RPMI7951 (cell line): ENCODE data around the gene CAPN5. TPM values are rescaled to one million over a fixed set of nuclear protein-coding genes. Genes with fewer than 3 reads are reported as not detected.
A peak's percentile ranks its signal among the peaks of the same experiment; 100 is the strongest.

ENCODE experiments used
- DNase-seq: peaks from one replicate; pipeline ENCODE4 v3.0.0-alpha.2; 2012; ENCODE audit warnings: low read depth
- total RNA-seq: library from RNA; depleted of rRNA; stranded (reverse); fragments of >200 nt; shearing (Covaris generic); gene quantifications from 2 replicates; pipeline ENCODE4 v1.2.3, GENCODE V29; 2014

The CAPN5 gene
- total RNA-seq, 1 experiment from 2014 or later = 12.4 TPM

DNA sequence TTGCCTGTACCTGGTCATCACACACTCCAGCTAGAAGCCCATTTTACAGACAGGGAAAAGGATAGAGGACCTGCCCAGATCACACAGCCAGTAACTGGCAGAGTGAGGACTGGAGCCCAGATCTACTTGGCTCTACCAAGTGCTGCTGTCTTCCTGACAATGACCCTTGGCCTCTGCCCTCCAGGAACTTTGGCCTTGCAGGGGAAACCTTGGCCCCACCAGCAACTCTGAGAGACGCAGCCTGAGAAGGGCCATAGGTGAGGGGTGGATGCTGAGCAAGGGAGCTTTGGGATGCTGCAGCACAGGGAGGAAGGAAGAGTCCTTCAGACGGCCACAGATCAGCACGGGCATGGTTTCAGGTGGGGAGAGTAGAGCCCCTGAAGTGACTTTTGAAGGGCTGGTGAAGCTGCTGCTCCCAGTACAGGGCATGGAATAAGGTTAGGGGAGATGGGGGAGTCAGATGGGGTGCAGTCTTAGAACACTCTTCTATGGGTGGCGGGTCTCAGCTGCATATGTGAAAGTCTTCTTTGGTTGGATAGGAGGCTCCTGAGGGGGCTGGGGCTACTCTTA, 2.0 kb upstream of the CAPN5 start:
- DNase-seq = no peak

DNA sequence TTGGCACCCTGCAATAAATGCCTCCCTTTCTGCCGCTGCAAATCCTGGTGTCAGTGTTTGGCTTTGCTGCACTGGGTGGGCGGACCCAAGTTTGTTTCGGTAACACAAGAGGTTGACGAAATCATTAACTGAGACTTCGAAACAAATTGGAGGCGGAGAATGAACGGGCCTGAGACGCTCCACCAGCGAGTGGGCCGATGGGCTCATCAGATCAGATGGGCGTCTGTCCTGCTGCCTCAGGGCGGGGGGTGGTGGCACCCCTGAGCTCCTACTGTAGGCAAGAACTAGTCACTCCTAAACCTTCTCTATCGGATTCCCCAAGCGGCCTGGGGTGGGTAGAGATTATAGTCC, 918 bp upstream of the CAPN5 start:
- DNase-seq = peak; percentile 53

DNA sequence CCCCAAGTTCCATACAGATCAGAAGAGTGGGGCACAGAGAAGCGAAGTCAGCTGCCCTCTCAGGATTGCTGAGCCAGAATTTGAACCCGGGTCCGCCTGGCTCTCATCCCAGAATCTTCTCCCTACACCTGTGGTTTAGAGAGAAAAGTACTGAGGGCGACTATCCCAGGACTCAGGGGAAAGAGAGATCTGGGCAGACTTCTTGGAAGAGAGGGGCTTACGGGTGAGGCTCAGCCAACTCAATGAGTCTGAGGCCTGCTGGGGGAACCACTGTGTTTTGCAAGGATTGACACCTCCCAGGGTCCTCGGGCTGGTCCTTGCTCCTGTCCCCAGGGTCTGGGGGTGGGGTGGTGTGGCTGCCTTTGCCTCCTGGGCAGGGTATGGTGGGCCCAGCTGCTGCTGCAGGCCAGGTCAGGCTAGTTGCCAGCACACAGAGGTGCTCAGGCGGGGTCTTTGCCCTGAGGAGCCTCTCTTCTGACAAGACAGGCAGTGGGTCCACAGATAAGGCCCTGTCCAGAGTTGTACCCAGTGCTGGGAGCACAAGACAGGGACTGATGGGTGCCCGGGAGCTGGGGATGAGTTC, 1.2 kb downstream of the CAPN5 start:
- DNase-seq = no peak

DNA sequence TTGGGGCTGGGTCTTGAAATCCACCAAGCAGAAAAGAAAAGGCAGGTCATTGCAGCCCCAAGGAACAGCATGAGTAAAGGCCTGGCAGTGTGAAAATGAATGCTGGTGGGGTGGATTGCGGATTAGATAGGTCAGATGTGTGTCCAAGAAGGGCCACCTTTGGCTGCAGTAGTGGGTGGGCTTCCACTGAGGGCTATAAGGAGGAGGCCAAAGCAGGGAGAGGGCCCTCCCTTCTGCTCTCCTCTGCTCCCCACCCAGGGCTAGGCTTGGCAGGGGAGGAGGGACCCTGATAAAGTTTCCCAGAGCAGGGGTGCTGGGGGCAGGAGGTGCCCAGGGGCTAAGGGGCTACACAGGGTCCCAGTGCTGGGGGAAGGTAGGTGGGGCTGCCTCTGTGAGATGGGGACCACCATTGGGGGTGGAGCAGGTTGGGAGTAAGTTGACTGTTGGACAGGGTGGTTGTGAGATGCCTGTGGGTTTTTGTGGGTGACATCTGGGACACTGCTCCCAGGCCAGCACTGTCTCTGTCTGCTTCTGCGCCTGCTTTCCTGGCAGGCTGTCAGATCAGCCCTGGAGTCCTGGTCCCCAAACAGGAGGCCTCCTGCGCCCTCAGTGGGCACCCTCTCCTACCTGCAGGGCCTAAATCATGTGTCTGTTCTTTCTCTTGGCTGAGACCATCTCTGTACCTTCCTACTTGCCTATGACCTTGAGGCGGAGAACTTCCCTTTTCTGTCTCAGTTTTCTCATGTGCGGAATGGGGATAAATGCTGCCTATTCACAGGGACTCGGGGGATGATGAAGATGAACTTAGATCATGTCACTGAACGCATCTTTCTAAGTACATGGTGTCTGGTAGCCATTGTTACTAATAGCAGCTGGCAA, 1.9 kb downstream of the CAPN5 start:
- no peak for DNase-seq

DNA sequence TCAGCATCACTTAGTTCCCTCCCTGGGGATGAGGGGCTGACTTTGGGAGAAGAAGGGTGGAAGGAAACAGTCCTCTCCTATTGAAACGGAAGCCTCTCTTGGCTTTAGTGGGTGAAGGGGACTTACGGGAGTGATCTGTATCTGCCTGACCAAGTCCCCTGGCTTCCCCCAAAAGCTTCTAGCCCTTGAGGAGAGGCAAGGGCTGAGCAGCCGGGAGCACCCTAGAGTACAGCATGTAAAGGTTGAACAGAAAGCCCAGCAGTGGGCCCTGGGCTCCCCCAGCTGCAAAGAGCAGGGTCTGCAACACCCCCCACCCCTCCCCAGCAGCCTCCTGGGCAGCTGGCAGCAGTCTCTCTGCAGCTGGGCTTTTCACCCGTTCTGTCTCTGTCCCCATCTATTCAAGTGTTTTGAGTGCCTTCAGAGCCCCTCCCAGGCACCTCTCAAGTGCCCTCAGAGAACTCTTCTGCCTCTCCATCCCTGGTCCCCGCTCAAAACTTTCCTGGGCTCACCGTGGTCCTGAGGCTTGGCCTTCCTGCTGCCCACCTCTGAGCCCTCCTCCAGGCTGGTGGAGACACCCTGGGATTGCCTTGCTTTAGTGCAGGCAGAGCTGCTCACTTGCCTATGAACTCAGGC, 2.7 kb downstream of the CAPN5 start:
- DNase-seq = no peak

DNA sequence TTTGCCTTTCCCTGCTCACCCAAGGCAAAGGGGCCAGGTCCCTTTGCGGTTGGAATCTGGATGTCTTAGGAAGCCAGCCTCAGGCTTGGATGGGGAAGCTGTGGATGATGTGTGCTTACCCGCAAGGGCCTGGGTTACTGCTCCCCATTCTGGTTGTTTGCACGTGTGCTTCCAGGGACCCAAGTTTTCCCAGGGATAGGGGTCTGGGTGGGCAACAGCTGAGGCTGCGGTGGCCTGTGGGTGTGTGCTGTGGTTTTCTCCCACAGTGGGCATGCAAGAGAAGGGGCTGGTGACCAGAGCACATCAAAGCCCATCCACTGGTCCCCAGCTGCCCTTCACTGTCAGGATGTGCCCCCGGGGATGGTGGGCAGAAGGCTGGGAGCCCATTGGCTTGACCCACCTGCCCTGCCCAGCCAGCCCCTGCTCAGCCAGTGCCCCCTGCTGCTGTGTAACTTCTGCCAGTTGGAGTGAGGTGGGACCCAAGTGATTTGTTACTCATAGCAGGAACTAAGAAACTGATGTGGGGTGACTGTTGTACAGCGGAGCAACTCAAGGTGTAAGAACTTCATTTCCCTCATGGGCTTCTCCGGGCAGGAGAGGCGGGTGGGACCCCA, 3.3 kb downstream of the CAPN5 start:
- peak; percentile 64 for DNase-seq

DNA sequence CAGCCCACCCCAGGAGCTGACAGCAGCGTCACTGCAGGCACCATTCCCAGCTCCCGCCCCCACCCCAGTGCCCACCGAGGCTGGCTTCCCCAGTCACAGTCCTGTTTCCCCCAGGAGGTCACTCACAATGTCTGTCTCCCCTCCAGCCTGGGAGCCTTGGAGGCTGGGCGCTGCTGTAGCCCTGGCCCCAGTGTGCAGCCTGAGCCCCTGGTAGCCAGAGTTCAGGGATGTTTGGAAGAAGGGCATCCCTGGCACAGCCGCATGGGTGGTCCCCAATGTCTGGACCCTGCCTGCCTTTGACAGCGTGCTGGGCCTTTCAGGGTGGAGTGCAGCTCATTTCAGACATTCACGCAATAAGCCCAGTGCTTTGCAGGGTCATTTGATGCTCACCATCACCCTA, 4.3 kb downstream of the CAPN5 start:
- DNase-seq = no peak

DNA sequence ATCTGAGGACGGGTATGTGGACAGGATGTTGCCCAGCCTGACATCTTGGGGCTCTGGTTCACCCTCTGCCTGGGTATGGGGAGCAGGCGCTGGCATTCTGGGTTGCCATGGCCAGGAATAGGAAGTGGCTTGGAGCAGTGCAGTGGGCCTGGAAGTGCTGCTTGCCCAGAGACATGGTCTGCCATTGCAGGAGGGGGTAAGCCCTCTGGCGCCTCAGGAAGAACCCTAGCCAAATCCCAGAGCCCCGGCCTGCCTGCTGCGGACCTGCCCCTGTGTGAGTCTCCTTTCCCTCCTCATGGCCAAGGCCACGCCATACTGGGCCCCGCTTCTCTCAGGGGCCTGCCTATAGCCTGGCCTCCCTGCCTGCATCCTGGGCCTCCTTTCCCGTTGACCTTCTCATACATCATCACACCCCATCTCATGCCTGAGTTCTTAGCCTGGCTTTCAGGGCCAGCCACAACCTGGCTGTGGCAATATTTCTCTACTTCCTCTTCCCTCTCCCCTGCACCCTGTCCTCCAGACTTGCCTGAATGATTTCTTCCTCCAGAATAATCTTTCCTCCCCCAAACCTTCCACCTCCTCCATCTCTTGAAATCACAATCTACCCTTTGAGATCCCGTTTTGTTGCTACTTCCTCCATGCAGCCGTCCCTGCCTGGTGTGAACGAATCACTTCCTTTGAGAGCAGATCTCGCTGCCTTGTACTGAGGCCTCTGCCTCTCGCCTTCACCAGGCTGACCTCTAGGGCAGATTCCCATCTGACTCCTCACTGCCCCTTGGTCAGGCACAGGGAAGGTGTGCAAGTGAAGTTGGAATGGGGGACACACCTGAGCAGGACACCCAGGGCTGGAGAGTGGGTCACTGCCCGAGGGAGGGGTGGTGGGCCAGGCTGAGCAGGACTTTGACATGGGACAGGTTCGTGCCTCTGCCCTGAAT, 5.2 kb downstream of the CAPN5 start:
- peak; percentile 31 for DNase-seq

DNA sequence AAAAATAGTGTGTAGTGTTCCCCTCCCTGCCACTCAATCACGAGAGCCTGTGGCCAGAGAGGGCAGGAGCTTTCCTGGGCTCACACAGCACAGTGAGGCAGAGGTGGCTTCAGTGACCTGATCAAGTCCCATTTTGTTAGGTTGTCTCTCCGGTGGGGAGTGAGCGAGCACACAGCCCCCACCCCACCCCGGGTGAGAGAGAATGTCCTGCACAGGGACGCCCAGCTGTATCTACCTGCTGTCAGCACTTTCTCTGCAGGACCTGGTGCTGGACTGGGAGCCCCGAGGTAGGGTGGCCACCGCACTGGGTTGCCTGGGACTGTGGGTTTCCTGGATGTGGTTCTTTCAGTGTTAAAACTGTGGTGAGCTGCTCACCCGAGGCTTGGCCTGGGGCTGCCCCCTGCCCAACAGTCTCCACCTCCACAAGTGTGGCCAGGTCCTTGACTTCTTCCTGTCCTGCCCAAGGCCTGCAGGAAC, 6.1 kb downstream of the CAPN5 start:
- DNase-seq = no peak

DNA sequence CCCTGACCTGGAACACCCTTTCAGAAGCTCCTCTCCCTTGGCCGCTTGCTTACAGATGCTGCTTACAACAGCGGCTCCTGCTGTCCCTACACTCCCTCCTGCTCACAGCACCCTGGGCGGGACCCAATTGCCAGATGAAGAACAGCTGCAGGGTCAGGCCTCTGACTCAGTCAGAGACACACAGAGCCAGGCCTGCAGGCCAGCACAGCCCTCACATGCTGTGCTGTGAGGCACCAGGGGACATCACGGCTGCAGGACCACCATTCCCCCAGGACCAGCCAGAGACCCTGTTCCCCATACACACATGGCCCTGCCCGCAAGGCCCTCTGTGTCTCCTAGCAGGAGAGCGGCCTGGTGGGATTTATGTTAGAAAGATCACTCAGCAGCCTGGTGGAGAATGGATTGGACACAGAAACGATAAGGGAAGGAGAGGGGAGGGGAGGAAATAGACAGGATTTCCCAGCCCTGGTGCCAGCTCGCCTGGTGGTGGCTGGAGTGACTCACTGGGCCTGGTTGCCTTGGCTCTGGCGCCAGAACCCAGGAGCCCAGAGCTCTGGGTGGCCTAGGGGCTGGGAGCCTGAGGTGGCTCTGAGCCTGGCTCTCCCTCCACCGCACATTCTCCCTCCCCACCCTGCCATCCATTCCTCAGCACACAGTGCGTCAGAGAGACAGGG, 6.7 kb downstream of the CAPN5 start:
- peak; percentile 96 for DNase-seq

DNA sequence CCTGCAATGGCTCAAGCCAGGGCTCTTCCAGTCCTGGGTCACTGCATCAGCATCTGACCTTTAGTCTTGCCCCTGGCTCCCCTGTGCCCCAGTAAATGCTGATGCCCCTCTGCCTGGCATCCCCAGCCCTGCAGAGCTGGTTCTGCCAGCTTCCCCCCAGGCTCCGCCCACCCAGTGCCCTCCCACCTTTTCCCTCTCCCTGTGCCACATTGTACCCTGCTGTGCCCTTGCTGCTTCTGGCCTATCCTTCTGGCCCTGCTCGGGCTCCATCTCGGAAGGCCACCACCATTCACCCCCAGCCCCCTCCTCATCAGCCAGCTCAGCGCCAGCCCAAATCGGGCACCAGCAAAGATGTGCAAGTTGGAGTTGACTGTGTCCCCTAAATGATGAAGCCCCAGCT, 7.4 kb downstream of the CAPN5 start:
- DNase-seq = no peak

DNA sequence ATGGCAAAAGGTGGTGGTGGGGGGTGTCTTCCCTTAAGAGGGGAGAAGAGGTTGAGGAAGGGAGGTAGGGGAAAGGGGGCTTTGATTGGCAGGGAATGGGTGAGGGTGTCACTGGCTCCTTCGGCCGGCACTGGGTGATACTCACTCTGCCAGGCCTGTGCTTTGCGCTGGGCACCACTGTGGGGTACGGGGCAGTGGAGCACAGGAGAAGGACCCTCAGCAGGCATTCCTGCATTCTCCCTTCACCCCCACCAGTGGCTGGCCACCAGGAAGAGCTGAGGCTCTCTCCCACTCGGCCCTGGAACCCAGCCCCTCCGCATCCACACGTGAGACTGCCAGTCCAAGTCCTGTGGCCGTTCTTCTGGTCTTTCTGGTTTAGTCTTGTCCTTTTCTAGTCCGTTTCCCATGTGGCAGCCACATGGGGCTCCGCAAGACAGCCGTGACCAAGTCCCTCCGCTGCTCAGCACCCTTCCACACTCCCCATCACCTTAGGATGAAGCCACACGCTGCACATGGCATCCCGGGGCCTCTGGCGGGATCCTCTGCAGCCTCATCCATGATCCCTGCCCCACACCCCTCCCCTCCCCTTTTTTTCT, 8.0 kb downstream of the CAPN5 start:
- no peak for DNase-seq

DNA sequence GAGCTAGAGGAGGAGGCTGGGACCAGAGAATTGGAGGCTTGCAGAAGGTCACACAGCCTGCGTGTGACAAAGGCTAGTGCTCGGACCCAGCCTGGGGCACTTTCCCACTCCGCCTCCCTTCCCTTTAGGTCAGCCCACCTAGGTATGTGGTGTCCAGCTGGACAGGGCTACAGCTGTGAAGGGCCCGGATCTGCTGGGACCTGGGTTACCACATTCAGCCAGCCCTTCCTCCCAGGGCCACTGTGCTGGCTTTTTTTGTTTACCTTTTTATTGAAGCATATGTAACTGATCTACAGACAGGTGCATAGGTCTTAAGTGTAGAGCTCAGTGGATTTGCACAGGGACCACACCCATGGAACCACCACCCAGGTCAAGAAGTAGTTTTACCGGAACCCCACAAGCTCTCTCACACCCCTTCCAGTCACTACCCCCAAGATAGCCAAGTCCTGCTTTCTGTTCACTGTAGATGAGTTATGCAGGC, 8.7 kb downstream of the CAPN5 start:
- DNase-seq = no peak

DNA sequence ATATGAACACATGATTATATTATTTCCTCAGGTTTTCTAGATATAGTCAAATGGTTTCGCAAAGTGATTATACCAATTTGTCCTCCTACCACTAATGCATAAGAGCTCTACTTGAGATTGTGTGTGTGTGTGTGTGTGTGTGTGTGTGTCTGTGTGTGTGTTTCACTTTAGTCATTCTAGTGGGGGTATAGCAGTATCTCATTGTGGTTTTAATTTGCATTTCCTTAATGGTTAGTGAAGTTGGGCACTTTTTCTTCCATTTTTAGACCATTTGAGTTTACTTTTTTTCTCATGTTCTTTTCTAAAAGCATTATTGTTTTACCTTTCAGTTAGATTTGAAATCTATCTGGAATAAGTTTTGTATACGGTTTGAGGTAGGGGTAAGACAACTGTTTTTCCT, 12.9 kb downstream of the CAPN5 start:
- DNase-seq = no peak

DNA sequence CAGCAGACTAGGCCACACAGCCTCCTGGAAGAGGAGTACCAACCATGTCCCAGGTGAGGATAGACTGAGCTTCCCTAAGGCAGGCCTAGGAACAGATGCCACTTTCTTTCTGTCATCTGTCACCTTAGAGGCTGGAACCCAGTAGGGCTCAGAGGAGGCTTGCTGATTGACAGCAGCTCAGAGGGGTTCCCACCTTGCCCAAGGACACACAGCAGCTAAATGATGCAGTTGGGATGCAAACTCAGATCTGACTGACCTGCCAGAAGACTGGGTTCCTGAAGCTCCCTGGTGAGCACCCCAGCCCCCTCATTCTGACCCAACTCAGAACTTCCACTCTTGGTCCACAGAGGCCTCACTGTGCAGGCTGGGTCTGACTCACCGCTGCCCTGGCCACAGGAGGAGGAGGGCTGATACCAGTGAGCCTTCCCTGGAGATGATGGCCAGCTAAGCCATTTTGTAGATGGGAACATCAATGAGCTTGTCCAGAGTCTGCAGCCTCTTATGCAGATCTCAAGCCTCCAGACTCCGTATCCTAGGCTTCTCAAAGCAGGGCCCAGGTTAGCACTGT, 14.0 kb downstream of the CAPN5 start:
- DNase-seq = peak; percentile 22

DNA sequence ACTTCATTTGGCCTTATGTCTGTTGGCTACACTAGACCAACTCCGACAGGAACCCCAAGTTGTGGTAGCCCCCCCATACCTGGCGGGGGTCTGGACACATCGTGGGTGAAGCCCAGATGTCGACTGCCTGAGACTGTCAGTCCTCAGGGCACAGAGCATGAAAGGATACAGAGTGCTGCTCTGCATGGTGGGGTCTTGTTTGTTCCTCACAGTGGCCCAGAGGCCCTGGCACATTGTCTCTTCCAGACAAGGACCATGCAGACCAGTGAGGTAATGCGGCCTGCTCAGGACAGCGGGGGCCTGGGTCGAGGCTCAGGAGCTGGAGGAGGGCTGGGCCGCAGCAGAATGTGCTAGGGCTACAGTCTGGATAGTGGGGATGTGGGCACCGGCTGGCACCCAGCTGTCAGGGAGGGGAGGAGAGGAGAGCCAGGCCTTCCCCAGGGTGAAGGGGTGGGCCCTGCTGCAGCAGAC, 14.6 kb downstream of the CAPN5 start:
- no peak for DNase-seq

DNA sequence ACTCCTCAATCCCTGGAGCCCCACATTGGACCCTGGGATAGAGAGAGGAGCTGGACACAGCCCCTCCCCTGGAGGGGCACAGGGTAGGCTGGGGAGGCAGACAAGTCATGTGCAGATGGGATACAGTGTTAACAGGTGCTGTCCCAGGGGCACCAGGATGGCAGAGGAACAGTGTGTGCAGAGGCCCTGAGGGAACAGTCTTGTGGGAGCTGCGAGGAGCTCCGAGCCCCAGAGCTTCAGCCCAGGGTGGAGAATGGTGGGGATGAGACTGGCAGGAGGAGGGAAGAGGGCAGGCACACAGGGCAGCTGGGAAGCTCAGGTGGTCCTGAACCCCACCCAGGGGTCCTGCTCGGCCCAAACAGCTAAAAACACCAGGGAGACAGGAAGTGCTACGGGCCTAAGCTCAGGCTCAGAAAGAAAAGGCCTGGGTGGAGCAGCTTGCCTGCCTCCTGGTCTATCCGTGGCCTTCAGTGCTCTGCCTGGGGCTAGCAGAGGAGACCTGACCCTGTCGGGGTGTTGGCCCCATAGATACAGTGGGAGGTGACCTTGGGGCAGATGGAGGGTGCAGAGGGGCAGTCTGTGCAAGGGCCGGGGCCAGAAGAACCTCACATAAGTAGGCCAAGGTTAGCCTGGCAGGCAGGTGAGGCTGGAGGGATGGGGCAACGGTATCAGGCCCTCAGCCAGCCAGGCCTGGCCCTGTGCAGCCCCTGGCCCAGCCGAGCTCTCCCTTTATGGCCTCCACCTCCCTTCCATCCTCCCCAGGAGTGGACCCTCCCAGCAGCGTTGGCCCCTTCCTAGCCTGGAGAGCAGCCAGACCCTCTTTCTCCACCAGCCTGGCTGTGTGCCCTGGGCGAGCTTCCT, 15.4 kb downstream of the CAPN5 start:
- no peak for DNase-seq

DNA sequence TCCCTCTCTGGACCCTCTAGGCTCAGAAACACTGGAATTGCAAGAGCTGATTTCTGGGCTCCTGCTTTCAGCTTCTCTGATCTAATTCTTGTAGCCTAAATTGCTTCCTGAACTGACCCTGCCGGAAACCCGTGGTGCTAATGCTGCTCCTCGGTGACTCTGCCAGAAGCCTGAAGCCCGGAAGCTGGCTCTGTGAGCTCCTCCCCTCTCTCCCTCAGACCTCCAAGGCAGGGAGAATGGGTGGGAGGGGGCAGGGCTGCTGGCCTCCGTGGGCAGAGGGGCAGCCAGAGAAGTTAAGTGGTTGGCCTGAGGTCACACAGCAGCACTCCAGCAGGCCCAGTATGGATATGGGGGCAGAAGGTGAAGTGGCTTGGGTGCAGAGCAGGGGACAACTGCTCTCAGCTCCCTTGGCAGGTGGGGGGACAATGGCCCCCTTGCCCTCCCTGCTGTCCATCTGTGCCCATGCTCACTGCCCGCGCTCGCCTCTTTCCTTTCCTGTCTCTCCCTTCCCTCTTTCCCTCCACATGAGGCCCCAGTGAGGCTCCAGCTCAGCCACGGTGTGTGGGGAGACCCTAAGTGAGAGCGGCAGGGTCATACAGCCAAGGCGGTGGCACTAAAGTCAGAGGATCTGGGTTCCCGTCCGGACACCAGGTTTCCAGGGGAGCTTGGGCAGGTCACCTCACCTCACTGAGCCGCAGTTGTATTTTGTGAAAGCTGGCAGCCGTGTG, 16.2 kb downstream of the CAPN5 start:
- DNase-seq = no peak
